ENCODE results near the gene OR52K2. TPM values are rescaled to one million over a fixed set of nuclear protein-coding genes. Genes with fewer than 3 reads are reported as not detected.

Gene OR52K2
- total RNA-seq, 1 experiment from 2014 or later, result not detected

DNA sequence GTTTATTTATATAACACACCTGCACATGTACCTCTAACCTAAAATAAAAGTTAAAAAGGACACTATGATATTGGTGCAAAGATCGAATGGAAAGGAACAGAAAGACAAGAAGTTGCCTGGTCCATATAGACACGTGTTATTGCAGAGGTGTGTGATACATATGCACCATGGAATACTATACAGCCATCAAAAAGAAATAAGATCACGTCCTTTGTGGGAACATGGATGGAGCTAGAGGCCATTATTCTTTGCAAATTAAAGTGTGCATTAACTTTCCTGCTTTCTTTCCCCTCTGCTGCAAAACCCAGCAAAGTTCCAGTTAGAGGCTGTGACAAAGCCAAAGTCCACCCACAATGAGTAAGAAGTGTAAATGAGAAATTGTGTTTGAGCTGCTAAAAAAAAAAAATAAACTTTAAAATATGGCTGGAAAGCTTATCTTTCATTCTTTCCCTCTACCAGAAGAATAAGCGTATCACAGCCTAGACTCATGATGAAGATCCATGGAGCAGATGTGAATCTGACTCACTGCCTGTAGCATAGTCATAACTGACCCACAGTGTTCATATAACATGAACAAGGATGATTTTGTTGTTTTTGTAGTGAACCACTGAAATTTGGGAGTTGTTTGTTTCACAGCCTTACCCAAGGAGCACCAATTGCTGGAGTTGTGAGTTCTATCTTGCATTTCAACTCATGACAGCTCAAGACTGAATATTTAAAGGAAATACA is 42.9 kb downstream of the OR52K2 start:
- TF ChIP-seq, protein P1, sequence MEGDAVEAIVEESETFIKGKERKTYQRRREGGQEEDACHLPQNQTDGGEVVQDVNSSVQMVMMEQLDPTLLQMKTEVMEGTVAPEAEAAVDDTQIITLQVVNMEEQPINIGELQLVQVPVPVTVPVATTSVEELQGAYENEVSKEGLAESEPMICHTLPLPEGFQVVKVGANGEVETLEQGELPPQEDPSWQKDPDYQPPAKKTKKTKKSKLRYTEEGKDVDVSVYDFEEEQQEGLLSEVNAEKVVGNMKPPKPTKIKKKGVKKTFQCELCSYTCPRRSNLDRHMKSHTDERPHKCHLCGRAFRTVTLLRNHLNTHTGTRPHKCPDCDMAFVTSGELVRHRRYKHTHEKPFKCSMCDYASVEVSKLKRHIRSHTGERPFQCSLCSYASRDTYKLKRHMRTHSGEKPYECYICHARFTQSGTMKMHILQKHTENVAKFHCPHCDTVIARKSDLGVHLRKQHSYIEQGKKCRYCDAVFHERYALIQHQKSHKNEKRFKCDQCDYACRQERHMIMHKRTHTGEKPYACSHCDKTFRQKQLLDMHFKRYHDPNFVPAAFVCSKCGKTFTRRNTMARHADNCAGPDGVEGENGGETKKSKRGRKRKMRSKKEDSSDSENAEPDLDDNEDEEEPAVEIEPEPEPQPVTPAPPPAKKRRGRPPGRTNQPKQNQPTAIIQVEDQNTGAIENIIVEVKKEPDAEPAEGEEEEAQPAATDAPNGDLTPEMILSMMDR (IDR thresholded peaks at IDR 0.05; ENCODE audit: unreplicated experiment), result no peak
- H3K9me3 Mint-ChIP-seq (ENCODE audit: low read depth, unreplicated experiment), result peaks cover 4% of the 10 kb centered on the region
- H3K4me1 Mint-ChIP-seq (ENCODE audit: low read depth, unreplicated experiment), result peaks cover 28% of the 10 kb centered on the region
- no TSS peak for BruUV-seq (replicated peaks)
- H3K27me3 Mint-ChIP-seq (ENCODE audit: unreplicated experiment), result peaks cover 55% of the 10 kb centered on the region
- intact Hi-C loops (cut with micrococcal nuclease; ENCODE audit: unreplicated experiment), result loop anchor here (5.0 kb wide), 1 partner anchor 115 kb away; the partner anchor contains the start of gene TRIM68
- H3K36me3 Mint-ChIP-seq (ENCODE audit: insufficient read depth, unreplicated experiment), result peaks cover 5% of the 10 kb centered on the region
- DNase-seq, result no peak
- no peak overlapping the region for H3K27ac Mint-ChIP-seq (ENCODE audit: unreplicated experiment)
- H3K4me3 Mint-ChIP-seq (ENCODE audit: low read depth, unreplicated experiment), result peak overlapping the region; percentile 15
- CTCF ChIA-PET, result interaction anchor here (1.8 to 2.7 kb wide), 2 partner anchors 99 to 305 kb away, joined by 8 to 23 read pairs; partner anchors contain the start of gene TRIM21

DNA sequence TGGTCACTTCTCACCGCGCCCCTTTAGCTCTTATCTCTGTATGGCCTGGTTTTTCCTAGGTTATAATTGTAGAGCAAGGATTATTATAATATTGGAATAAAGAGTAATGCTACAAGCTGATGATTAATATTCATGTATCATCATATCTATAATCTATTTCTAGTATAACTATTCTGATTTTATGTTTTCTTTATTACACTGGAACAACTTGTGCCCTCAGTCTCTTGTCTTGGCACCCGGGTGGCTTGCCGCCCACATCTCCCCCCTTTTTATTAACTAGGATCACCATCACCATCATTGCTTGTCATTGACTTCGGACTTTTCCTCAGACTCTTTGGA is 44.4 kb downstream of the OR52K2 start:
- no peak for DNase-seq
- TF ChIP-seq, protein P1 (IDR thresholded peaks at IDR 0.05; ENCODE audit: unreplicated experiment), result no peak
- no TSS peak for BruUV-seq (replicated peaks)
- Mint-ChIP-seq H3K4me3 (ENCODE audit: low read depth, unreplicated experiment) (no peak overlapping the region), H3K27ac (ENCODE audit: unreplicated experiment) (no peak overlapping the region), H3K9me3 (ENCODE audit: low read depth, unreplicated experiment) (peaks cover 4% of the 10 kb centered on the region), H3K4me1 (ENCODE audit: low read depth, unreplicated experiment) (peaks cover 31% of the 10 kb centered on the region), H3K36me3 (ENCODE audit: insufficient read depth, unreplicated experiment) (peaks cover 5% of the 10 kb centered on the region), H3K27me3 (ENCODE audit: unreplicated experiment) (peaks cover 70% of the 10 kb centered on the region)
- CTCF ChIA-PET, result interaction anchor here (1.2 to 2.7 kb wide), 5 partner anchors 10 to 306 kb away, joined by 3 to 23 read pairs (median 7); partner anchors contain the start of gene TRIM21
- intact Hi-C loops (cut with micrococcal nuclease; ENCODE audit: unreplicated experiment), result loop anchor here (1.0 to 5.0 kb wide), 3 partner anchors 100 to 306 kb away; partner anchors contain the start of genes TRIM21 and TRIM68

DNA sequence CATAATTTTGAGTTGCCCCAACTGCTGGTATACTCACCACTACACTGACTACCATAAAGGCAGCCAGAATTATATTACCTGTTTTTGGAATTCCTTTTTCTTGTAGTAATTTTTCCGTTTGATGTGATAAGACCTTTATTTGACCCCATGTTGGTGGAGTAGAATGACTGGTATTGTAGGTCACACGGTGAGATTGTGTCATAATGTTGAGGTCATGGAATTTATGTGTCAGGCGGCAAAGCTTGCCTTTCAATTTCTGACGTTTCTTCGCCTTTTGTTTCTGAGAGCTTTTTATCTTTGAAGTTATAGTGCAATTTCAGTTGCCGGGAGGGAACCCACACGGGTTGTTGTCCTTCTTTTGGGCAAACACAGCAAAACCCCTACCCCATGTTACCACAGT is 46.4 kb downstream of the OR52K2 start:
- peaks cover 63% of the 10 kb centered on the region for H3K27me3 Mint-ChIP-seq (ENCODE audit: unreplicated experiment)
- intact Hi-C loops (cut with micrococcal nuclease; ENCODE audit: unreplicated experiment), result no loop called here
- CTCF ChIA-PET, result interaction anchor here (1.3 kb wide), 1 partner anchor 308 kb away, joined by 4 read pairs; no protein-coding TSS in a partner anchor
- no peak overlapping the region for H3K4me3 Mint-ChIP-seq (ENCODE audit: low read depth, unreplicated experiment)
- DNase-seq, result peak; percentile 19
- BruUV-seq (replicated peaks), result no TSS peak
- peaks cover 5% of the 10 kb centered on the region for H3K36me3 Mint-ChIP-seq (ENCODE audit: insufficient read depth, unreplicated experiment)
- H3K9me3 Mint-ChIP-seq (ENCODE audit: low read depth, unreplicated experiment), result peaks cover 4% of the 10 kb centered on the region
- H3K4me1 Mint-ChIP-seq (ENCODE audit: low read depth, unreplicated experiment), result peaks cover 31% of the 10 kb centered on the region
- TF ChIP-seq, protein P1 (IDR thresholded peaks at IDR 0.05; ENCODE audit: unreplicated experiment), result no peak
- H3K27ac Mint-ChIP-seq (ENCODE audit: unreplicated experiment), result peak overlapping the region; percentile 85

DNA sequence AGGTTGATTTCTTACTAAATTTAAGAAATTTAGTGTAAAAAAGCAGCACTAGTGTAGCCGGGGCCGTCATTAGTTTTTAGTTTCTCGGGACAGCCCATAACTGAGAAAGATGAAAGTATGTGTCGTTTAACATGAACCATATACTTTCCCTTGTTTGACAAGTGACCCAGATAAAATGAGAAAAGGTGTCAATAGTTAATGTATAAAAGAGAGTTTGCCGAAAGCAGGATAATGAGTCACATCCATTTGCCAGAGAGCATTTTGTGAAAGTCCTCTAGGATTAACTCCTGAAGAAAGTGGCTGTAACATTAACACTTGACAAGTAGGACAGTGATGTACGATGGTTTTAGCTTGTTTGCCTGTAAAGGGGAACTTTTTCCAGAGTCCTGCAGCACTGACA is 46.9 kb downstream of the OR52K2 start:
- Mint-ChIP-seq H3K36me3 (ENCODE audit: insufficient read depth, unreplicated experiment) (peaks cover 5% of the 10 kb centered on the region), H3K27ac (ENCODE audit: unreplicated experiment) (peak overlapping the region; percentile 85), H3K4me1 (ENCODE audit: low read depth, unreplicated experiment) (peaks cover 31% of the 10 kb centered on the region), H3K9me3 (ENCODE audit: low read depth, unreplicated experiment) (peaks cover 4% of the 10 kb centered on the region), H3K27me3 (ENCODE audit: unreplicated experiment) (peaks cover 66% of the 10 kb centered on the region), H3K4me3 (ENCODE audit: low read depth, unreplicated experiment) (no peak overlapping the region)
- TF ChIP-seq, protein P1 (IDR thresholded peaks at IDR 0.05; ENCODE audit: unreplicated experiment), result no peak
- CTCF ChIA-PET, result interaction anchor here (1.1 to 2.0 kb wide), 3 partner anchors 43 to 308 kb away, joined by 4 to 7 read pairs (median 5); no protein-coding TSS in a partner anchor
- DNase-seq, result no peak
- intact Hi-C loops (cut with micrococcal nuclease; ENCODE audit: unreplicated experiment), result no loop called here
- no TSS peak for BruUV-seq (replicated peaks)

All from Calu3 (cell line).